ENCODE results near the gene ZNF683.
"Not testable (repeated sequence)": the region's sequence is repeated elsewhere in the genome, so short reads cannot be mapped to it uniquely, and the experiment has no call there.

Gene ZNF683

DNA sequence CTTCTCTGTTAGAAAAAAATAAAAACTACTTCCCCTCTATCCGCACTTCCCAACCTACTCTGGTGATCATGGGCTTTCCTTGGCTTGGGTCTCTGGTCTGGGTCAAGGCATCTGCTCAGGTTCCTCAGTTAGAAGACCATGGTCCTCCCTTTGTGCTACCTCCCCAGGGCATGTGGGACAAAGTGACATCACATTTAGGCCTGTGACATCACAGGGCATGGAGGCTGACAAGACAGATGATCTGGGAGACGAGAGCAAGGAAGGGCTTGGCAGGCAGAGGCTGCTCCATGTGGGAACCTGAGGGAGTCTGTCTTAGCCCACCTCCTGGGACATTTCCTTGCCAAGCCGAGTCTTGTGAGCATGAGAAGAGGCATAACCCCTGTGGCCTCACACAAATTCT lies at the start of gene ZNF683:
TSS of gene ZNF683 (minus strand) at position 140 of the 400 bp plus-strand sequence. CDS start 4,179 bp downstream, outside the sequence.
- not testable (repeated sequence) for DNase-seq

DNA sequence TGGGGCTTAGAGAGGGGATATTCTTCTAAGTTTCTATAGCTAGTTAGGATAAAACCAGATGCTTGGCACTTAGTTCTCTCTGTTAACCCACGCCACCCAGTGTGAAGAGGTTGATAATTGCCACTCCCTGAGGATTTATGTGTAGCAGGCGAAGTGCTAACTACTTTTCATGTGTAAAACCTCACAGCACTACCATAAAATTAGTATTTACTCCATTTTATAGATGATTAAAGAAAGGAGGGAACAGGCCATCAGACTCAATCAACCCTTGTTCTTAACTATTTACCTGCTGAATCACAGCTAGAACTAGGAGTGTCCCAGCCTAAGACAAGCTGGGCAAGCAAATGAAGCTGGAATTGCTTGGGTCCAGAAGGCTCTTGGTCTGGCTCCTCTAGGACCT lies 46.9 kb upstream of the ZNF683 start:
- DNase-seq: no peak

- DNase-seq: no peak
Observed at GRCh38 chr1:26418865-26419349, 46.4 kb upstream of the ZNF683 start.

DNA sequence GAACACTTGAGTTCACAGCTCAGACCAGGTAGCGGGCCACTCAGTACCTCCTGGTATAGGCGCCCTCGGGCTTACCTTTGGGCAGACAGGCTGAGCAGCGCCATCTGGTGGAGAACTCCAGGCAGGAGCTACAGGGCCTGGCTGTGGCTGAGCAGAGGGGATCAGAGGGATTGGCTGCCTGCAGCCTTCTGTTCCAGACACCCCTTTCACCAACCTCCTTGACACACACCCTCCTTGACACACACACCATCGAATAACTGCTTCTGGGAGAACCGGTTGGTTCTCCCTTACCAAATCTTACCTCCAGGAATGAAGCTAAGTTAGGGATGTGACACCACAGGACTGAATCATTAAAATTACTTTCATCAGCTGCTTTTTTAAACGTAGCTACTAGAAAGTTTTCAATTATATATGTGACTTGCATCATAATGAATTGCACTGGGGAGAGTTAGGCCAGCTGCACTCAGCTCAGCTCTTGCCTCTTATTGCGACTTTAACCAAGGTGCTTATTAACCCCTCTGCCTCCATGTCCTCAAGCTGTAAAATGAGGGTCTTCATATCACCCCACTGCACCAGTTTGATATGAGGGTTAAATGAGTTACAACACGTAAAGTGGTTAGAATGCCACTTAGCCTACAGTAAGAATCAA lies 44.7 kb upstream of the ZNF683 start:
- peak; percentile 60 for DNase-seq

DNA sequence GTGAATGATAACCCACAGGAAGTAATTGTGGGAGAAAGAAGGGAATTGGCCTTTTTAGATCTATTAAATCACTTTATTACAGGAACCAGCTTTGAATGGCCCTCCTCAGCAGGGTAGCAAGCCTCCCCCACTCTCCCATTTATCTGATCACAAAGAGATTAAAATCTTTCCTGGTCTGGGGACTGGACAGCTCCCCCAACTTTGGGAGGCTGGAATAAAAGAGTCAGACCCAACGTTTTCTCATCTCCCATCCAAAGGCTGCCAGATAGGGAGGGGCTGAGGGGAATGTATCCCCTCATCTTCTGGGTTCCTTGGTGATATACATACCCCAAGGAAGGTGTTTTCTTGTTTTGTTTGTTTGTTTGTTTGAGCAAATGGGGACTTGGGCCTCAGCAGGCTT lies 40.5 kb upstream of the ZNF683 start:
- no peak for DNase-seq

GRCh38 chr1:26412180-26412840 lies 39.8 kb upstream of the ZNF683 start:
- no peak for DNase-seq

DNA sequence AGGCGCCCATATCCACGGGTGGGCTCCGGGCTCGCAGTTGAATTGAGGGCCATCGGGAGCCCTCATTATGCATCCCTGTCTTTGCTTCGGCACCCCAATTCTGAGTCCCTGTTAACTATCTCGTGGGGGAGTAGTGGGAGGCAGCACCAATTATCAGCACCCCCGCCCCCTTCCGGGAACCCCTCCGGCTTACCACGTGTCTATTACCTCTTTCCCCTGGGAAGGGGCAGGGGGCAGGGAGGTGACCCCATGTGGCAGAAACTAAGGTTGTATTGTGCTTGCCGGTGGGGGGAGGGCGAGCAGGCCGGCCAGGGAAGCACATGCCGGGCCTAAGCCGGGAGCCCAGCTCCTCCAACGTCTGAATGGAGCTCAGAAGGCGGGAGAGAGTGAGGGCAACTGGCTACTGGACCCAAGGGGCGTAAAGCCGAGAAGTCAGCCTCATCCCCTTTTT lies 39.1 kb upstream of the ZNF683 start:
- DNase-seq: no peak

- DNase-seq: no peak
Observed at GRCh38 chr1:26410706-26411623, 38.4 kb upstream of the ZNF683 start, which contains the start of gene LIN28A. Gene LIN28A, plus strand, starts transcription at chr1:26410817. Its CDS starts 75 bp downstream, at chr1:26410892.

DNA sequence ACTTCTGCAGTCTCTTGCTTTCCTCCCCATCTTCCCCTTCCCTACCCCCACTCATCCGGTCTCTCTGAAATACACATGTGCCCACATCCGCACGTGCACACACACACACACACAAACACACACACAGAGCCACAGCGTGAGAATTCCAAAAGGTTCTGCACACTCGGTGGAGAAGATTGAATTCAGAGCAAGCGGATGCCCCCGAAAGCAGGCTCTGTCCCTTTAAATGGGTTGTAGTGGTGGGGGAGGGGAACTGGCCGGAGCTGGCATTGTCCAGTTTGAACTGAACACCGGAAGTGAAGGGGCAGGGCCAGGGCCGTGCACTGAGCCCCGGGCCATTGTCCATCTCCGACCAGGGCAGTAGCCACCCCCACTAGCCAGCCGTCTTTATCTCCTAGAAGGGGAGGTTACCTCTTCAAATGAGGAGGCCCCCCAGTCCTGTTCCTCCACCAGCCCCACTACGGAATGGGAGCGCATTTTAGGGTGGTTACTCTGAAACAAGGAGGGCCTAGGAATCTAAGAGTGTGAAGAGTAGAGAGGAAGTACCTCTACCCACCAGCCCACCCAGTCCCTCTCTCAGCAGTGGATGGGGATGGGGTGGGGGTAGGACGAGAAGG lies 36.7 kb upstream of the ZNF683 start:
- no peak for DNase-seq

- DNase-seq: peak; percentile 26
Observed at GRCh38 chr1:26408604-26409003, 36.1 kb upstream of the ZNF683 start.

- no peak for DNase-seq
Observed at GRCh38 chr1:26405281-26405915, 32.8 kb upstream of the ZNF683 start.

DNA sequence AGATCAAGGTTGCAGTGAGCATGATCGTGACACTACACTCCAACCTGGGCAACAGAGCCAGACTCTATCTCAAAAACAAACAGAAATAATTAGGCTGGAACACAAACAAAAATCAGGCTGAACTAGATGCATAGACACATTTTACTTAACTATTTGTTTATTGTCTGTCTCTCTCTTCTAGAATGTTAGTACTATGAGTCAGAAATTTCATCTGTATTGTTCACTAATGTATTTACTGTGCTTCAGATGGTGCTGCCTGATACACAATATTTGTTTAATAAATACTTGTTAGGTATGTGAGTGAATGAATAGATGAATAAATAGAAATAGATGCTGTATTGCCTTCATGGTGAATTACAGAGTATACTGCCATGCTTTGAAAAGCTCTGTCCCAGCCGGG lies 32.1 kb upstream of the ZNF683 start:
- no peak for DNase-seq

GRCh38 chr1:26403656-26404055 lies 31.1 kb upstream of the ZNF683 start:
- no peak for DNase-seq

- no peak for DNase-seq
Observed at GRCh38 chr1:26401891-26402290, 29.3 kb upstream of the ZNF683 start.

GRCh38 chr1:26399034-26399433 lies 26.5 kb upstream of the ZNF683 start:
- DNase-seq: no peak

DNA sequence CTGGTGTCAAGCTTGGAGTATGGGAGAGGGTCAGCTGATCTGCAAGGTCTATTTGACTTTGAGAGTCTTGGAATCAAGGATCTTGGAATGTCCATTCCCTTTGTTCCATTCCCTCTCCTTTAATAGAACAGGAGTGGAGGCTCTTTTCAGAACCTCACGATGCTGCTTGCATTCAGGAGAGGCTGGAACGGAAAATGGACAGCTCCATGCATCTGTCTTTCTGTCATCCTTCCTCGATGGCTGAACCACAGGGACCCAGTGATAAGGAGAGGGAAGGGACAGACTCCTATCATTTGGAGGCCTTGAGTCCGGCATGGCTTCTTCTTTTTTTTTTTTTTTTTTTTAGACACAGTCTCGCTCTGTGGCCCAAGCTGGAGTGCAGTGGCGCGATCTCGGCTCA lies 23.2 kb upstream of the ZNF683 start:
- DNase-seq: no peak

- no peak for DNase-seq
Observed at GRCh38 chr1:26391450-26391849, 18.9 kb upstream of the ZNF683 start.

DNA sequence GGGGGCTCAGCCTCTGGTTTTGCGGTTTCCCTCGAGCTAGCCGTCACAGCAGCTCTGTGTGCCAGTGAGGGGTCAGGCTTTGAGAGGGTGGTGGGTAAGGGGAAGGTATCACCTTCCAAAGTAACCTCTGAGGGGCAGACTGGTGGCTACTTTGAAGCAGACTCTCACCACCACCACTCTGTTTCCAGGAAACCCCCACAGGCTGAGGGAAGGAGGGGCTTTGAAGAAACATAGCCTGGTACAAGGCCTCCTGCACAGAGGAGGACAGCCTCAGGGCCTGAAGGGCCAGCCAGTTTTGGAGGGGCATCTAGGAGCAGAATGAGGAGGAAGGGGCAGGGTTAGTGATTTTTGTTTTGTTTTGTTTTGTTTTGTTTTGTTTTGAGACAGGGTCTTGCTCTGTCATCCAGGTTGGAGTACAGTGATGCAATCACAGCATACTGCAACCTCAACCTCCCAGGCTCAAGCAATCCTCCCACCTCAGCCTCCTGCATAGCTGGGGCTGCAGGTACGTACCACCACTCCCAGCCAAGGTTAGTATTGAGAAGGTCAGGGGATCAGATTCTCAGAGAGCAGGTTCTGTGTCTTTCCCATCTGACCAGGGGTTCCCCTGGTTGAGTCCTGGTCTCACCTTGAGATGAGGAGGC lies 17.2 kb upstream of the ZNF683 start:
- DNase-seq: no peak

DNA sequence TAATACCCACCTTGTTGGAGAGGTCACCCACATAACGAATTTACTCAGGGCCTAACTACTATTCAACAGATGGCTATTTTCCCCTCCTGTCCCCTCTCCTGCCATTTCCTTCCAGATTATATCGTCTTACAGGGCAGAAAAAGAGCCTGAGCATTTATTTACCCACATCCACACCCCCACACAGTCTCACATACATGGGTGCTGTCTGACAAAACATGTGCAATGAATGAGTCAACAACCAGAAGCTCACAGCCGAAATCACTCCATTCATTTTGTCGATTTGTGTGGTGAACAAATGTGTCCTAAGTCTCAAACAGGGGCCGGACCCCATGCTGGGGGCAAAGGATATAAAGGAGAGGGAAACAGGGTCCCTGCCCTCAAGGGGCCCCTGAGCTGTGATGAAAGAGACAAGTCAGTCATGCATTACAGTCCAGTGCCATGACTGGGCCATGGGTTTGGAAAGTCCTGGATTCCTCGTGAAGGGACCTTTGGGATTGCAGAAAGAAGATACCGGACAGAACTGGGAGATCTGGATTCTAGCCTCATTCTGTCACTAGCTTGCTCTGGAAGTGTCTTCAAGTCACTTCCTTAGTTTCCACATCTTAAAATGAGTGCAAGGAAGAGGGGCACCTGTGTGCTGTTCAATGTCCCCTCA lies 16.4 kb upstream of the ZNF683 start:
- DNase-seq: no peak

DNA sequence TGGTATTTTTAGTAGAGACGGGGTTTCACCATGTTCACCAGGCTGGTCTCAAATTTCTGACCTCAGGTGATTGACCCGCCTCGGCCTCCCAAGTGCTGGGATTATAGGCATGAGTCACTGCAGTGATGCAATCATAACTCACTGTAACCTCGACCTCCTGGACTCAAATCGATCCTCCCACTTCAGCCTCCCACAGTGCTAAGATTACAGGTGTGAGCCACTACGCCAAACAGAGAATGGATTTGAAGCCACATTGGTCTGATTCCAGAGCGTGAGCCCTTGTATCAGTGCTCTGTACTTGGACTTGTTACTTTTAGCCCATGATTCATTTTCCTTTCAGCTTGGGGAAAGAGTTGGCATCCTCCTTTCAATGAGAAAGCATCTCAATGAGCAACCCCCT lies 14.9 kb upstream of the ZNF683 start:
- DNase-seq: no peak

DNA sequence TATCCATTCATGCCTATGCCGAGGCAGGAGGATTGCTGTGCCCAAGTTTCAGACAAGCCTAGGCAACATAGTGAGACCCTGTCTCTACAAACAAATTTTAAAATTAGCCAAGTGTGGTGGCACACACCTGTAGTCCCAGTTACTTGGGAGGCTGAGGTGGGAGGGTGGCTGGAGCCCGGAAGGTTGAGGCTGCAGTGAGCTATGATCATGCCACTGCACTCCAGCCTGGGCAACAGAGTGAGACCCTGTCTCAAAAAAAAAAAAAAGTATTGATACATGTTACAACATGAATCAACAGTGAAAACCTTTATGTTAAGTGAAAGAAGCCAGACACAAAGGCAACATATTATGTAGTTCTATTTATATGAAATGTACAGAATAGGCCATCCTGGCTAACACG lies 12.5 kb upstream of the ZNF683 start:
- not testable (repeated sequence) for DNase-seq

All from amniotic stem cell (primary cell).